PC-9 (cell line): Measurements from ENCODE around the gene S100A14.

Experiments used
- EZH2 ChIP-seq: fragments of 200-600 bp; sonication (generic); IDR thresholded peaks from 2 replicates; pipeline ENCODE4 v1.8.0; 2017; ENCODE audit warnings: antibody characterized with exemption, low read depth
- TF ChIP-seq, protein P1 (sequence below): fragments of 200-600 bp; sonication (generic); conservative IDR thresholded peaks from 2 replicates; pipeline ENCODE4 v1.6.1; 2017; ENCODE audit warnings: mixed run types, antibody characterized with exemption, mild to moderate bottlenecking, moderate library complexity

DNA sequence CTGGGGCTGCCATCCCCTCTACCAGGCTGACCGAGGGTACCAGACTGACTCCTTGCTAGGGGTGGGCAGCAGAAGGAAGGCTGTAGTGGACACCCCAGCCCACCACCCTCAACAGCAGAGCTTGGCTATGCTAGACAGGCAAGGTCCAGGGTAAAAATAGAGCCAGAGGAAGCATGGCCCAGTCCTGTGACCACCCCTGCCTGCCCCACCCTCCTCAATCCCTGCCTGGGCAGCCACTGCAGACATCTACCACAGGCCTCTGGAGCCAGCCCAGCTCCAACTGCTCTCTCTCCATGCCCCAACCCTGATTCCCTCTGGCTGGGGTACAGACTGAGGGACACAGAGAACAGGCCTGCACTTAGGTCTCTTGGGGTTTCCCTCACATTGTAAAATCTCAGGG lies 13.8 kb upstream of the S100A14 start:
- TF ChIP-seq, protein P1, sequence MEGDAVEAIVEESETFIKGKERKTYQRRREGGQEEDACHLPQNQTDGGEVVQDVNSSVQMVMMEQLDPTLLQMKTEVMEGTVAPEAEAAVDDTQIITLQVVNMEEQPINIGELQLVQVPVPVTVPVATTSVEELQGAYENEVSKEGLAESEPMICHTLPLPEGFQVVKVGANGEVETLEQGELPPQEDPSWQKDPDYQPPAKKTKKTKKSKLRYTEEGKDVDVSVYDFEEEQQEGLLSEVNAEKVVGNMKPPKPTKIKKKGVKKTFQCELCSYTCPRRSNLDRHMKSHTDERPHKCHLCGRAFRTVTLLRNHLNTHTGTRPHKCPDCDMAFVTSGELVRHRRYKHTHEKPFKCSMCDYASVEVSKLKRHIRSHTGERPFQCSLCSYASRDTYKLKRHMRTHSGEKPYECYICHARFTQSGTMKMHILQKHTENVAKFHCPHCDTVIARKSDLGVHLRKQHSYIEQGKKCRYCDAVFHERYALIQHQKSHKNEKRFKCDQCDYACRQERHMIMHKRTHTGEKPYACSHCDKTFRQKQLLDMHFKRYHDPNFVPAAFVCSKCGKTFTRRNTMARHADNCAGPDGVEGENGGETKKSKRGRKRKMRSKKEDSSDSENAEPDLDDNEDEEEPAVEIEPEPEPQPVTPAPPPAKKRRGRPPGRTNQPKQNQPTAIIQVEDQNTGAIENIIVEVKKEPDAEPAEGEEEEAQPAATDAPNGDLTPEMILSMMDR = no peak
- no peak for TF ChIP-seq EZH2
